OCI-LY3 (cell line): ENCODE data around the gene C12orf43.
A peak's percentile ranks its signal among the peaks of the same experiment; 100 is the strongest.

Experiments
- EZH2phosphoT487 ChIP-seq: fragments of 200-600 bp; shearing (Covaris generic); IDR thresholded peaks from 2 replicates; pipeline ENCODE4 v1.6.1; 2018; ENCODE audit warnings: antibody characterized with exemption, mixed run types, low read depth
- TF ChIP-seq, protein P1 (sequence below): fragments of 200-600, 300-600 bp; sonication (generic); IDR thresholded peaks from 2 replicates; pipeline ENCODE4 v1.5.1; 2014; ENCODE audit warnings: antibody characterized with exemption, low read length, low read depth

DNA sequence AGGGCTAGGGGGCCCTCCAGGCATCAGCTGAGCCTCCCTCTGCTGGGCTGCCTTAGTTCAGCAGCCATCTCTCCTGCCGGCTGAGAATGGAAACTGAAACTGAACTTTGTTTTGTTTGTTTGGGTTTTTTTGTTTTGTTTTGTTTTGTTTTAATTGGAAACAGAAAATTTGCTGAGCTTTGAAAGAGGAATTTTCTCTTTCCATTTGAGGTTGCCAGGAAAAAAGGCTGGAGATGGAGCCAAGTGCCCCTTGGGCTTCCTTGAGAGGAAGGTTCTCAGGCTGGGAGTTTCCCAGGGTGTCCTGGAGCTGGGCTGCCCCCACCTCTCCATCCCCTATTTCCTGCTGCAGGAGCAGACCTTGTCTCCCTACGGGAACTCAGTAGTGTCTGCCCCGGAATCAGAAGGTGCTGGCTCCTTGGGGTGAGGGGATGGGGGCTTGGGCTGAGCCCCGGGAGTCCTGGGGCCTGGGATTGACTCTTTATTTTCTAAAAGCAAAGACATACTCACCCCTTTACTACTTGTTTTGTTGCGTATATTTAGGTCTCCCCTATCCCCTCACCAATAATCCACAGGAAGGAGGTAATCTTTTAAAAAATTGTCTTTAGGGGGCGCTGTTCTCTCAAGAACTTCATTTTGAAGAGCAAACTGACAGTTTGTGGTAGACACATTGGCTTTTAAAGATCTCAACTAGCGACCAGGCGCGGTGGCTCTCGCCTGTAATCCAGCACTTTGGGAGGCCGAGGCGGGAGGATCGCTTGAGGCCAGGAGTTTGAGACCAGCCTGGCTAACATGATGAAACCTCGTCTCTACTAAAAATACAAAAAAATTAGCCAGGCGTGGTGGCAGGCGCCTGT, 44.1 kb upstream of the C12orf43 start:
- TF ChIP-seq, protein P1, sequence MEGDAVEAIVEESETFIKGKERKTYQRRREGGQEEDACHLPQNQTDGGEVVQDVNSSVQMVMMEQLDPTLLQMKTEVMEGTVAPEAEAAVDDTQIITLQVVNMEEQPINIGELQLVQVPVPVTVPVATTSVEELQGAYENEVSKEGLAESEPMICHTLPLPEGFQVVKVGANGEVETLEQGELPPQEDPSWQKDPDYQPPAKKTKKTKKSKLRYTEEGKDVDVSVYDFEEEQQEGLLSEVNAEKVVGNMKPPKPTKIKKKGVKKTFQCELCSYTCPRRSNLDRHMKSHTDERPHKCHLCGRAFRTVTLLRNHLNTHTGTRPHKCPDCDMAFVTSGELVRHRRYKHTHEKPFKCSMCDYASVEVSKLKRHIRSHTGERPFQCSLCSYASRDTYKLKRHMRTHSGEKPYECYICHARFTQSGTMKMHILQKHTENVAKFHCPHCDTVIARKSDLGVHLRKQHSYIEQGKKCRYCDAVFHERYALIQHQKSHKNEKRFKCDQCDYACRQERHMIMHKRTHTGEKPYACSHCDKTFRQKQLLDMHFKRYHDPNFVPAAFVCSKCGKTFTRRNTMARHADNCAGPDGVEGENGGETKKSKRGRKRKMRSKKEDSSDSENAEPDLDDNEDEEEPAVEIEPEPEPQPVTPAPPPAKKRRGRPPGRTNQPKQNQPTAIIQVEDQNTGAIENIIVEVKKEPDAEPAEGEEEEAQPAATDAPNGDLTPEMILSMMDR: peak; percentile 63
- no peak for TF ChIP-seq EZH2phosphoT487
